Trophoblast cell (in vitro differentiated cells and primary cell): Measurements from ENCODE around the gene DTNBP1.

Experiments
- DNase-seq, 2 donors: peaks; one replicate each; pipeline ENCODE4 v3.0.0-alpha.2; 2016
- H2AFZ ChIP-seq: 2 replicates; pipeline ENCODE4 v1.6.1; 2013; ENCODE audit warnings: low read length, moderate library complexity, mild to moderate bottlenecking; ENCODE audit not compliant: insufficient read depth, poor library complexity
- H2AK5ac ChIP-seq: 2 replicates; pipeline ENCODE4 v1.6.1; 2013; ENCODE audit warnings: mild to moderate bottlenecking, low read length
- H2BK120ac ChIP-seq: 2 replicates; pipeline ENCODE4 v1.6.1; 2013; ENCODE audit warnings: low read length, mild to moderate bottlenecking, moderate library complexity; ENCODE audit not compliant: insufficient read depth, poor library complexity
- H2BK12ac ChIP-seq: 2 replicates; pipeline ENCODE4 v1.6.1; 2013; ENCODE audit warnings: mild to moderate bottlenecking, low read length, moderate library complexity
- H2BK5ac ChIP-seq: 2 replicates; pipeline ENCODE4 v1.6.1; 2013; ENCODE audit warnings: low read length, low read depth, moderate library complexity, mild to moderate bottlenecking; ENCODE audit not compliant: poor library complexity
- H3K14ac ChIP-seq: 2 replicates; pipeline ENCODE4 v1.6.1; 2013; ENCODE audit warnings: mild to moderate bottlenecking, low read length
- H3K18ac ChIP-seq: 2 replicates; pipeline ENCODE4 v1.6.1; 2013; ENCODE audit warnings: mild to moderate bottlenecking, low read length
- H3K23ac ChIP-seq: 2 replicates; pipeline ENCODE4 v1.6.1; 2013; ENCODE audit warnings: low read length
- H3K27ac ChIP-seq: 2 replicates; pipeline ENCODE4 v1.5.1; 2013; ENCODE audit warnings: low read depth, mild to moderate bottlenecking, inconsistent platforms, low read length, moderate library complexity
- H3K27me3 ChIP-seq: 2 replicates; pipeline ENCODE4 v1.6.1; 2013; ENCODE audit warnings: inconsistent platforms, mild to moderate bottlenecking, low read length, moderate library complexity; ENCODE audit not compliant: insufficient read depth
- H3K36me3 ChIP-seq, 2 experiments: 1 replicate in 1 of 2; 2 replicates in 1 of 2; pipeline ENCODE4 v1.6.1; 2013; ENCODE audit warnings: low read length in 2 of 2, mild to moderate bottlenecking in 2 of 2, moderate library complexity in 1 of 2; ENCODE audit not compliant: insufficient read depth in 2 of 2, control insufficient read depth in 1 of 2
- H3K4ac ChIP-seq: 2 replicates; pipeline ENCODE4 v1.6.1; 2013; ENCODE audit warnings: low read depth, mild to moderate bottlenecking, low read length, moderate library complexity
- H3K4me1 ChIP-seq, 2 experiments: 1 replicate in 1 of 2; 2 replicates in 1 of 2; pipeline ENCODE4 v1.6.1; 2013; ENCODE audit warnings: low read length in 2 of 2, mild to moderate bottlenecking in 2 of 2, moderate library complexity in 1 of 2; ENCODE audit not compliant: insufficient read depth in 2 of 2, control insufficient read depth in 1 of 2
- H3K4me2 ChIP-seq: 2 replicates; pipeline ENCODE4 v1.6.1; 2013; ENCODE audit warnings: inconsistent platforms, mild to moderate bottlenecking, low read length, moderate library complexity
- H3K4me3 ChIP-seq: 2 replicates; pipeline ENCODE4 v1.5.1; 2013; ENCODE audit warnings: mild to moderate bottlenecking, low read depth, low read length, inconsistent platforms
- H3K79me1 ChIP-seq: one replicate; pipeline ENCODE4 v1.6.1; 2013; ENCODE audit warnings: low read length
- H3K79me2 ChIP-seq: 2 replicates; pipeline ENCODE4 v1.6.1; 2013; ENCODE audit warnings: low read length, mild to moderate bottlenecking; ENCODE audit not compliant: control insufficient read depth, insufficient read depth, poor library complexity
- H3K9ac ChIP-seq: 2 replicates; pipeline ENCODE4 v1.6.1; 2013; ENCODE audit warnings: mild to moderate bottlenecking, low read length
- H3K9me3 ChIP-seq: 2 replicates; pipeline ENCODE4 v1.6.1; 2013; ENCODE audit warnings: low read depth, mild to moderate bottlenecking, control low read depth, inconsistent platforms, low read length; ENCODE audit not compliant: insufficient read depth
- H4K12ac ChIP-seq: 2 replicates; pipeline ENCODE4 v1.6.1; 2013; ENCODE audit warnings: low read depth, mild to moderate bottlenecking, low read length, moderate library complexity
- H4K8ac ChIP-seq: 2 replicates; pipeline ENCODE4 v1.6.1; 2013; ENCODE audit warnings: low read depth, mild to moderate bottlenecking, low read length, moderate library complexity
- H4K91ac ChIP-seq: one replicate; pipeline ENCODE4 v1.6.1; 2013; ENCODE audit warnings: low read depth, mild to moderate bottlenecking, low read length, moderate library complexity
- WGBS: extraction: QIAGEN DNeasy Blood & Tissue Kit; methylation state at CpG from one replicate; pipeline ENCODE4 v1.1.7; 2013; ENCODE audit warnings: missing lambda C conversion rate; ENCODE audit not compliant: insufficient read length, insufficient coverage; ENCODE audit errors: extremely low coverage; 5-methylcytosine and 5-hydroxymethylcytosine counted together

DTNBP1 gene

DNA sequence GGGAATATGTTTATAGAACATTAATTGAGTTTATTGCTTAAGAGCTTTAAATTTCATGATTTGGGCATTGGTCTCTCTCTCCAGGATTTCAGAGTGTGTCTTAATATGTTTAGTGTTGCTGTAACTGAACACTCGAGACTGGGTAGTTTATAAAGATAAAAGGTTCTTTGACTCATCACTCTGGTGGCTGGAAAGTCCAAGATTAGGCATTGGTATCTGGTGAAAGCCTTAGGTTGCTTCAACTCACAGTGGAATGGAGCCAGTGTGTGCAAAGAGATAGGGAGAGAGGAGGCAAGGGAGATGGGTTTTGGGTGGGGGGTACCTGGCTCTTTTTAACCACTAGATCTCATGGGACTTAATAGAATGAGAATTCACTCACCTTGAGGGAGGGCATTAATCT is 35.6 kb upstream of the DTNBP1 start:
- Histone ChIP-seq H2BK12ac (no peak overlapping the region), H2BK5ac (no peak overlapping the region), H3K9me3 (no peaks in the 10 kb centered on the region), H3K79me1 (no peaks in the 10 kb centered on the region), H3K9ac (no peak overlapping the region), H3K79me2 (no peaks in the 10 kb centered on the region), H3K4ac (no peak overlapping the region), H2BK120ac (no peak overlapping the region), H3K14ac (no peak overlapping the region), H3K18ac (no peak overlapping the region), H3K23ac (no peak overlapping the region), H3K27me3 (no peaks in the 10 kb centered on the region), H3K4me2 (no peak overlapping the region), H4K12ac (no peak overlapping the region), H3K27ac (no peak overlapping the region), H3K36me3 (no peaks in the 10 kb centered on the region), H4K91ac (no peak overlapping the region), H4K8ac (no peak overlapping the region), H2AK5ac (no peak overlapping the region), H2AFZ (no peak overlapping the region), H3K4me3 (no peak overlapping the region), H3K4me1 (no peaks in the 10 kb centered on the region)
- no CpG with 5 or more reads among the region's 1 CpG for WGBS
- DNase-seq, result no peak

- Histone ChIP-seq H3K4me2 (no peak overlapping the region), H2BK12ac (no peak overlapping the region), H3K14ac (no peak overlapping the region), H2BK120ac (no peak overlapping the region), H3K27ac (no peak overlapping the region), H3K9ac (no peak overlapping the region), H4K12ac (no peak overlapping the region), H3K23ac (no peak overlapping the region), H2AFZ (no peak overlapping the region), H3K79me1 (no peaks in the 10 kb centered on the region), H3K4me1 (no peaks in the 10 kb centered on the region), H3K4ac (no peak overlapping the region), H3K9me3 (no peaks in the 10 kb centered on the region), H3K79me2 (no peaks in the 10 kb centered on the region), H2AK5ac (no peak overlapping the region), H3K18ac (no peak overlapping the region), H3K36me3 (no peaks in the 10 kb centered on the region), H2BK5ac (no peak overlapping the region), H4K91ac (no peak overlapping the region), H4K8ac (no peak overlapping the region), H3K4me3 (no peak overlapping the region), H3K27me3 (no peaks in the 10 kb centered on the region)
- no CpG with 5 or more reads among the region's 4 CpGs for WGBS
- DNase-seq, result no peak
Observed at GRCh38 chr6:15697895-15698294, 35.1 kb upstream of the DTNBP1 start.

DNA sequence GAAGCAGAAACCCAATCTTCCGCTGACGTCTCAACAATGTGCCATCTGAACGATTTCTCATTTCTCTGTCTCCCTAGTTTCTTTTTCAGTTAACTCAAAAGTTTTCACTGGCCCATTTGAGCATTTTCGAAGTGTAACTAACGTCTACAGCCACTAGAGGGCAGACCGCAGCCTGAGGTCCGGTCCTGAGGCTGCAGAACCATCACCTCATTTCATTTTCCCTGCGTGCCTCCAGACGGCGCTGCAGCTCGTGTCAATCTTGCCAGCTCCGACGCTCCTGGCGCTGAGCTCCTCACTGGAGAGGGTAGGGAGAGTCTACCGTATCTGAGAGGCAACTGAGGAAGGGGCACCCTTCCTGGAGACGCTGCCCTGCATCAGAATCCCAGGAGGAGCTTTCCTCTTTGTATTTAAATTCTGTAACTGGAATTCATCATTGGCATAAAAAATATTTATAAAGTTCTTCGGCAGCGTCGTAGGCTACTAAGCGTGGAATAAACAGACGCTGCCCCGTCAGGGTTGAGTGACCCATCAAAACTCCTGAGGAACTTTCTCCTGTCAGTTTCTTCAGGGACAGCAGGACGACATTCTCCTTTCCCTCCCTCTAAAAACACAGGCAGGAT is 28.5 kb upstream of the DTNBP1 start:
- H4K8ac ChIP-seq, result no peak overlapping the region
- H3K18ac ChIP-seq, result no peak overlapping the region
- no peak overlapping the region for H2AK5ac ChIP-seq
- H3K27ac ChIP-seq, result no peak overlapping the region
- no peaks in the 10 kb centered on the region for H3K27me3 ChIP-seq
- H3K14ac ChIP-seq, result no peak overlapping the region
- H3K4me1 ChIP-seq, result no peaks in the 10 kb centered on the region
- no peak overlapping the region for H4K12ac ChIP-seq
- peak; percentile 80 to 94 for DNase-seq
- no peak overlapping the region for H3K23ac ChIP-seq
- H2BK120ac ChIP-seq, result no peak overlapping the region
- H3K4me2 ChIP-seq, result no peak overlapping the region
- H4K91ac ChIP-seq, result no peak overlapping the region
- H2BK12ac ChIP-seq, result no peak overlapping the region
- H3K79me2 ChIP-seq, result no peaks in the 10 kb centered on the region
- H3K4me3 ChIP-seq, result no peak overlapping the region
- no peak overlapping the region for H2BK5ac ChIP-seq
- peaks cover 1% of the 10 kb centered on the region for H3K9me3 ChIP-seq
- no CpG with 5 or more reads among the region's 23 CpGs for WGBS
- H3K9ac ChIP-seq, result no peak overlapping the region
- no peak overlapping the region for H2AFZ ChIP-seq
- no peaks in the 10 kb centered on the region for H3K79me1 ChIP-seq
- H3K4ac ChIP-seq, result no peak overlapping the region
- no peaks in the 10 kb centered on the region for H3K36me3 ChIP-seq

- no peak overlapping the region for H3K18ac ChIP-seq
- no peak overlapping the region for H3K4me3 ChIP-seq
- no peak overlapping the region for H3K9ac ChIP-seq
- no peaks in the 10 kb centered on the region for H3K27me3 ChIP-seq
- H4K8ac ChIP-seq, result no peak overlapping the region
- no peak overlapping the region for H2BK120ac ChIP-seq
- H2BK12ac ChIP-seq, result no peak overlapping the region
- H3K9me3 ChIP-seq, result peaks cover 1% of the 10 kb centered on the region
- DNase-seq, result no peak
- H4K12ac ChIP-seq, result no peak overlapping the region
- no peak overlapping the region for H2BK5ac ChIP-seq
- H3K23ac ChIP-seq, result no peak overlapping the region
- H4K91ac ChIP-seq, result no peak overlapping the region
- no peak overlapping the region for H2AFZ ChIP-seq
- H3K27ac ChIP-seq, result no peak overlapping the region
- H3K4me2 ChIP-seq, result no peak overlapping the region
- no peak overlapping the region for H3K14ac ChIP-seq
- H2AK5ac ChIP-seq, result no peak overlapping the region
- H3K4ac ChIP-seq, result no peak overlapping the region
- no peaks in the 10 kb centered on the region for H3K4me1 ChIP-seq
- no peaks in the 10 kb centered on the region for H3K79me2 ChIP-seq
- no peaks in the 10 kb centered on the region for H3K79me1 ChIP-seq
- no peaks in the 10 kb centered on the region for H3K36me3 ChIP-seq
Observed at GRCh38 chr6:15690510-15690909, 27.7 kb upstream of the DTNBP1 start.
